HG03565 (cell line): ENCODE data around the gene ARHGAP15.
A peak's percentile ranks its signal among the peaks of the same experiment; 100 is the strongest.

ENCODE experiments used
- ATAC-seq: cut with Tn5 transposase; IDR thresholded peaks from one replicate; pipeline ENCODE4 v1.9.1; 2021; ENCODE audit warnings: mild to moderate bottlenecking, moderate library complexity; ENCODE audit not compliant: unreplicated experiment

ARHGAP15 gene

GRCh38 chr2:143560724-143561123 lies 431.5 kb downstream of the ARHGAP15 start:
- no peak for ATAC-seq

GRCh38 chr2:143564419-143564818 lies 435.2 kb downstream of the ARHGAP15 start:
- peak; percentile 88 for ATAC-seq

- ATAC-seq = no peak
Observed at GRCh38 chr2:143571747-143572146, 442.5 kb downstream of the ARHGAP15 start.

- no peak for ATAC-seq
Observed at GRCh38 chr2:143572421-143572820, 443.2 kb downstream of the ARHGAP15 start.

GRCh38 chr2:143574069-143574468 lies 444.9 kb downstream of the ARHGAP15 start:
- ATAC-seq = no peak

- ATAC-seq = no peak
Observed at GRCh38 chr2:143575340-143575739, 446.1 kb downstream of the ARHGAP15 start.

- no peak for ATAC-seq
Observed at GRCh38 chr2:143577489-143577888, 448.3 kb downstream of the ARHGAP15 start.

- no peak for ATAC-seq
Observed at GRCh38 chr2:143579456-143579855, 450.2 kb downstream of the ARHGAP15 start.

- no peak for ATAC-seq
Observed at GRCh38 chr2:143581134-143581533, 451.9 kb downstream of the ARHGAP15 start.

- ATAC-seq = no peak
Observed at GRCh38 chr2:143582046-143582747, 453.0 kb downstream of the ARHGAP15 start.

- ATAC-seq = no peak
Observed at GRCh38 chr2:143584936-143585335, 455.7 kb downstream of the ARHGAP15 start.

- no peak for ATAC-seq
Observed at GRCh38 chr2:143586119-143586518, 456.9 kb downstream of the ARHGAP15 start.

GRCh38 chr2:143588746-143589145 lies 459.5 kb downstream of the ARHGAP15 start:
- ATAC-seq = no peak

- no peak for ATAC-seq
Observed at GRCh38 chr2:143594161-143594560, 464.9 kb downstream of the ARHGAP15 start.

GRCh38 chr2:143594745-143595144 lies 465.5 kb downstream of the ARHGAP15 start:
- ATAC-seq = no peak

GRCh38 chr2:143600116-143600515 lies 470.9 kb downstream of the ARHGAP15 start:
- no peak for ATAC-seq

- no peak for ATAC-seq
Observed at GRCh38 chr2:143601828-143602227, 472.6 kb downstream of the ARHGAP15 start.

- ATAC-seq = no peak
Observed at GRCh38 chr2:143603035-143603655, 473.9 kb downstream of the ARHGAP15 start.

- ATAC-seq = no peak
Observed at GRCh38 chr2:143603846-143604565, 474.8 kb downstream of the ARHGAP15 start.

- ATAC-seq = no peak
Observed at GRCh38 chr2:143604566-143604959, 475.3 kb downstream of the ARHGAP15 start.

GRCh38 chr2:143607231-143608062 lies 478.2 kb downstream of the ARHGAP15 start:
- no peak for ATAC-seq
